ENCODE results near the gene ENTREP1. TPM values are rescaled to one million over a fixed set of nuclear protein-coding genes. Genes with fewer than 3 reads are reported as not detected.

Gene ENTREP1
- total and polyA plus RNA-seq, 2 experiments from 2014 or later, result 5.7 to 10.0 TPM

DNA sequence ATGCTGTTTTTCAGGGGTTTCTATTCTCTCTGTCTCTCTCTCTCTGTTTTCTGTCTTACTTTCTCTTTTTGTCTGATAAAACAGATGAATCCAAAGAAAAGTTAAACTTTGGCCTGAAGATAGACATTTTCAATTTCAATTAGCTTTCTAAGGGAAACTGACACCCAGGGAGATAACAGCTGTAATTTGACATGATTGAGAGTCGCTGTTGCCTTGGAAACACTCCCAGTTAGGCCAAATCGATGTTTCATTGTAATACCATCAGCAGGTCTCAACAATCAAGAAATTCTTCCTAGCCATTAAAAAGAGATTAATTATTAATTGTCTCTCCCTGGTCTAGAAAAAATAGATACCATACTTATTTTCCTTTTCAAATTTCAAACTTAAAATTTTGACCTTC, 53.0 kb downstream of the ENTREP1 start (continued):
- TF ChIP-seq ZNF114 (CRISPR knock-in tag; IDR thresholded peaks at IDR 0.05) (no peak), ZNF331 (CRISPR knock-in tag; IDR thresholded peaks at IDR 0.05; ENCODE audit: low read depth) (no peak), JUNB (IDR thresholded peaks at IDR 0.05; ENCODE audit: unreplicated experiment) (no peak), CREB1 (CRISPR knock-in tag; IDR thresholded peaks at IDR 0.05; ENCODE audit: low read depth) (no peak)
- TF ChIP-seq, protein P1, sequence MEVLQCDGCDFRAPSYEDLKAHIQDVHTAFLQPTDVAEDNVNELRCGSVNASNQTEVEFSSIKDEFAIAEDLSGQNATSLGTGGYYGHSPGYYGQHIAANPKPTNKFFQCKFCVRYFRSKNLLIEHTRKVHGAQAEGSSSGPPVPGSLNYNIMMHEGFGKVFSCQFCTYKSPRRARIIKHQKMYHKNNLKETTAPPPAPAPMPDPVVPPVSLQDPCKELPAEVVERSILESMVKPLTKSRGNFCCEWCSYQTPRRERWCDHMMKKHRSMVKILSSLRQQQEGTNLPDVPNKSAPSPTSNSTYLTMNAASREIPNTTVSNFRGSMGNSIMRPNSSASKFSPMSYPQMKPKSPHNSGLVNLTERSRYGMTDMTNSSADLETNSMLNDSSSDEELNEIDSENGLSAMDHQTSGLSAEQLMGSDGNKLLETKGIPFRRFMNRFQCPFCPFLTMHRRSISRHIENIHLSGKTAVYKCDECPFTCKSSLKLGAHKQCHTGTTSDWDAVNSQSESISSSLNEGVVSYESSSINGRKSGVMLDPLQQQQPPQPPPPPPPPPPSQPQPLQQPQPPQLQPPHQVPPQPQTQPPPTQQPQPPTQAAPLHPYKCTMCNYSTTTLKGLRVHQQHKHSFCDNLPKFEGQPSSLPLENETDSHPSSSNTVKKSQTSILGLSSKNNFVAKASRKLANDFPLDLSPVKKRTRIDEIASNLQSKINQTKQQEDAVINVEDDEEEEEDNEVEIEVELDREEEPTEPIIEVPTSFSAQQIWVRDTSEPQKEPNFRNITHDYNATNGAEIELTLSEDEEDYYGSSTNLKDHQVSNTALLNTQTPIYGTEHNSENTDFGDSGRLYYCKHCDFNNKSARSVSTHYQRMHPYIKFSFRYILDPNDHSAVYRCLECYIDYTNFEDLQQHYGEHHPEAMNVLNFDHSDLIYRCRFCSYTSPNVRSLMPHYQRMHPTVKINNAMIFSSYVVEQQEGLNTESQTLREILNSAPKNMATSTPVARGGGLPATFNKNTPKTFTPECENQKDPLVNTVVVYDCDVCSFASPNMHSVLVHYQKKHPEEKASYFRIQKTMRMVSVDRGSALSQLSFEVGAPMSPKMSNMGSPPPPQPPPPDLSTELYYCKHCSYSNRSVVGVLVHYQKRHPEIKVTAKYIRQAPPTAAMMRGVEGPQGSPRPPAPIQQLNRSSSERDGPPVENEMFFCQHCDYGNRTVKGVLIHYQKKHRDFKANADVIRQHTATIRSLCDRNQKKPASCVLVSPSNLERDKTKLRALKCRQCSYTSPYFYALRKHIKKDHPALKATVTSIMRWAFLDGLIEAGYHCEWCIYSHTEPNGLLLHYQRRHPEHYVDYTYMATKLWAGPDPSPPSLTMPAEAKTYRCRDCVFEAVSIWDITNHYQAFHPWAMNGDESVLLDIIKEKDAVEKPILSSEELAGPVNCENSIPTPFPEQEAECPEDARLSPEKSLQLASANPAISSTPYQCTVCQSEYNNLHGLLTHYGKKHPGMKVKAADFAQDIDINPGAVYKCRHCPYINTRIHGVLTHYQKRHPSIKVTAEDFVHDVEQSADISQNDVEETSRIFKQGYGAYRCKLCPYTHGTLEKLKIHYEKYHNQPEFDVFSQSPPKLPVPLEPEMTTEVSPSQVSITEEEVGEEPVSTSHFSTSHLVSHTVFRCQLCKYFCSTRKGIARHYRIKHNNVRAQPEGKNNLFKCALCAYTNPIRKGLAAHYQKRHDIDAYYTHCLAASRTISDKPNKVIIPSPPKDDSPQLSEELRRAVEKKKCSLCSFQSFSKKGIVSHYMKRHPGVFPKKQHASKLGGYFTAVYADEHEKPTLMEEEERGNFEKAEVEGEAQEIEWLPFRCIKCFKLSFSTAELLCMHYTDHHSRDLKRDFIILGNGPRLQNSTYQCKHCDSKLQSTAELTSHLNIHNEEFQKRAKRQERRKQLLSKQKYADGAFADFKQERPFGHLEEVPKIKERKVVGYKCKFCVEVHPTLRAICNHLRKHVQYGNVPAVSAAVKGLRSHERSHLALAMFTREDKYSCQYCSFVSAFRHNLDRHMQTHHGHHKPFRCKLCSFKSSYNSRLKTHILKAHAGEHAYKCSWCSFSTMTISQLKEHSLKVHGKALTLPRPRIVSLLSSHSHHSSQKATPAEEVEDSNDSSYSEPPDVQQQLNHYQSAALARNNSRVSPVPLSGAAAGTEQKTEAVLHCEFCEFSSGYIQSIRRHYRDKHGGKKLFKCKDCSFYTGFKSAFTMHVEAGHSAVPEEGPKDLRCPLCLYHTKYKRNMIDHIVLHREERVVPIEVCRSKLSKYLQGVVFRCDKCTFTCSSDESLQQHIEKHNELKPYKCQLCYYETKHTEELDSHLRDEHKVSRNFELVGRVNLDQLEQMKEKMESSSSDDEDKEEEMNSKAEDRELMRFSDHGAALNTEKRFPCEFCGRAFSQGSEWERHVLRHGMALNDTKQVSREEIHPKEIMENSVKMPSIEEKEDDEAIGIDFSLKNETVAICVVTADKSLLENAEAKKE (CRISPR knock-in tag; IDR thresholded peaks at IDR 0.05), result no peak
- TF ChIP-seq, protein P2, sequence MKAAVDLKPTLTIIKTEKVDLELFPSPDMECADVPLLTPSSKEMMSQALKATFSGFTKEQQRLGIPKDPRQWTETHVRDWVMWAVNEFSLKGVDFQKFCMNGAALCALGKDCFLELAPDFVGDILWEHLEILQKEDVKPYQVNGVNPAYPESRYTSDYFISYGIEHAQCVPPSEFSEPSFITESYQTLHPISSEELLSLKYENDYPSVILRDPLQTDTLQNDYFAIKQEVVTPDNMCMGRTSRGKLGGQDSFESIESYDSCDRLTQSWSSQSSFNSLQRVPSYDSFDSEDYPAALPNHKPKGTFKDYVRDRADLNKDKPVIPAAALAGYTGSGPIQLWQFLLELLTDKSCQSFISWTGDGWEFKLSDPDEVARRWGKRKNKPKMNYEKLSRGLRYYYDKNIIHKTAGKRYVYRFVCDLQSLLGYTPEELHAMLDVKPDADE (IDR thresholded peaks at IDR 0.05), result no peak

DNA sequence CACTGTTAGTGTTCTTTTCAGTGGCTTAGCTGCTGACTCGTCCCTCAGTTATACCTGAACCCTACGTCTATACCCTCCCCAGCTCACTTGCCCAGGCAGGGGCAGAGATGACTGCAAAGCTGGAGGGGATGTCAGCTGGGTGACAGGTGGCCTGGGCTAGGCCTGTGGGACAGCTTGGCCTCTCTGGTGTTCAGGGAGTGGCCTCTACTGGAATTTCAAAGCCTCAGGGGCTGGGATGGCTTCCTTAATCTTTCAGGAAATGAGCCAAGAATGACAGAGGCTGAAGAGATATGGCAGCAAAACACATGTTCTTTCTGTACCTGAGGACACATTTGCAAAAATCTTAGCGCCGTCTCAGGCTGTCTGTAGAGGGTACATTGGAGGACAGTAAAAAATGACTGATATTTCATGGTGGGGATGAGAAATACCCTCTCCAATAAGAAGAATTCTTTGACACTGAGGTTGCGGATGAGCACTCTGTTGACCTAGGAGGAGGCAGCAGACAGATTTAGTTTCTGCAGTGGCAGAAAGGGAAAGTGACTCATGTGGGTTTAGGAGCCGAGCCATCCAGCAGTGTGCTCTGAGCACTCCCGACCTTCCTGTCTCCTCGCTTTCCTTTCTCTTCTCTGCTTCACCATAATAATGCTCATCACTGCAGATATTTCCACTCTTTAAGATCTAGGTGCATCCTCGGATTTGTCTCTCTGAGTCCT, 54.4 kb downstream of the ENTREP1 start:
- Mint-ChIP-seq H3K4me1 (peaks cover 24% of the 10 kb centered on the region), H3K36me3 (ENCODE audit: low read depth) (no peaks in the 10 kb centered on the region; the same call in 2 of the 3 replicates), H3K27ac (no peak overlapping the region), H3K4me3 (no peak overlapping the region), H3K27me3 (ENCODE audit: insufficient read depth, low read depth, poor library complexity) (peaks cover 7% of the 10 kb centered on the region), H3K9me3 (no peaks in the 10 kb centered on the region)
- H3K27ac ChIP-seq (ENCODE audit: low read depth), result no peak overlapping the region
- no peaks in the 10 kb centered on the region for H3K27me3 ChIP-seq (ENCODE audit: insufficient read depth)
- TF ChIP-seq EZH2 (IDR thresholded peaks at IDR 0.05; ENCODE audit: low read depth, unreplicated experiment) (no peak), NANOG (IDR thresholded peaks at IDR 0.05; ENCODE audit: borderline replicate concordance) (no peak)
- TF ChIP-seq, protein P2 (IDR thresholded peaks at IDR 0.05), result no peak
- no peaks in the 10 kb centered on the region for H3F3A ChIP-seq (replicated peaks; ENCODE audit: low read depth)
- H3K79me2 ChIP-seq (replicated peaks; ENCODE audit: insufficient read depth), result no peaks in the 10 kb centered on the region
- DNase-seq (ENCODE audit: low spot score) (no peak), ATAC-seq (no peak)
- H3K36me3 ChIP-seq (ENCODE audit: insufficient read depth), result 0 out of 2 replicates have a peak, but pooled peaks cover 4% of the 10 kb centered on the region
- no peaks in the 10 kb centered on the region for H4K20me1 ChIP-seq (replicated peaks; ENCODE audit: insufficient read depth)
- H3K4me2 ChIP-seq, result no peak overlapping the region
- H2AFZ ChIP-seq, result no peak overlapping the region
- peaks cover 3% of the 10 kb centered on the region; the same call in 1 of the 2 replicates for H3K9me2 ChIP-seq (ENCODE audit: insufficient read depth)
- no peak overlapping the region for H3K4me3 ChIP-seq
- H3K4me1 ChIP-seq (ENCODE audit: insufficient read depth), result peaks cover 10% of the 10 kb centered on the region; the same call in 1 of the 2 replicates

Data from GM23338 (cell line).